DMS79 treated with DMSO at 0.1 percent for 48 hours (cell line): ENCODE data around the gene CNKSR2.
"Not testable (repeated sequence)": the region's sequence is repeated elsewhere in the genome, so short reads cannot be mapped to it uniquely, and the experiment has no call there.

Source experiments
- DNase-seq: peaks from one replicate; lab custom pipeline; 2025; lab: John Stamatoyannopoulos, UW

Gene CNKSR2

DNA sequence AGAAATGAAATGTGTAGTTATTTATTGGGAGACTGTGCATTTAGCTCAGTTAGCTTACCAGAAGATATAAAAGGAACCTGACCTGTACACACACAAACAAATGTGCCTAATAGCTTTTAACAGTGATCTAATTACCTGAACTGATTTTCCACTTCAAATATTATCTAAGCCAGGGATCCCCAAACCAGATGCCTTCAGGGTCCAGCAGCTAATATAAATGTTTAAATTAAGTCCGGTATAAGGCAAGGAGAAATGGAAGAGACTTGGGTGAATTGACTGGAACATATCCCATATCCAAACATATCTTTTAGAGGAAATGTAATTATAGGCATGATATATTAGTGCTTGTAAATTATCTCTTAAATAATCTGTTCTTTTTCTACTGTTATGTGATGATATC is 66.7 kb downstream of the CNKSR2 start:
- no peak for DNase-seq

DNA sequence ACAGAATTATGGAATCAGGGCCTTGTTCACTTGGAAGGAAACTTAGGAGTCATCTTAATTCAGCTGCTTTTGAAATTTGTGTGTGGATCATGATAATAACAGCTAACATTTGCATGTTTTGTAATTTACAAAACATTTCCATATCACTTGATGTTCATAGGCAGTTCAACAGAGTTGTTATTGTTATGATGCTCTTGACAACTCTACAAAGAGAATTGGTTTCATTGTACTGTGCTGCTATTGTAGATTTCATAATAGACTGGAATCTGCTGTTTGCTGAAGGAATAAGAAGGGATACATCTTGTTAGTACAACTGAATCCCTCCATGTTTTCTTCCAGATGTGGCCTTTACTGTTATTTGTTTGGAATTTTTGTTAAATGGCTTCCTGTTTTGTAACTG is 83.5 kb downstream of the CNKSR2 start:
- DNase-seq = no peak

DNA sequence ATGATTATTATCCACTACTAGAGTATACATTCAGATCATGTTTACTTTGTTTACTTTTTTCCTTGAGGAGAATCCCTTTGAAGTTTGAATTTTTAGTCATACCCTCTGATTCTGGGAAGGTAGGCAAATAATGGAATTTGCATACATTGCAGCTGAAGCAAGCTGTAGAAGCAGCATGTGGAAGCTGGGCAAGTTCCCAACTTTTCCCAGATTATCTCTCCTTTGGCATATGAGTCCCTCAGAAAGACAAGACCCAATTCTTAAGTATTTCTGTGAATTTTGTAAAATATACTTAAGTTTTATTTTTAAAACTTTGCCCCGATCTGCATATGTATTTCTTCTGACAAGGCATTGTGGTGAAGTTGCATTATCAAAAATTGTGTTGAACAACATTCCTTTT is 94.9 kb downstream of the CNKSR2 start:
- DNase-seq = no peak

DNA sequence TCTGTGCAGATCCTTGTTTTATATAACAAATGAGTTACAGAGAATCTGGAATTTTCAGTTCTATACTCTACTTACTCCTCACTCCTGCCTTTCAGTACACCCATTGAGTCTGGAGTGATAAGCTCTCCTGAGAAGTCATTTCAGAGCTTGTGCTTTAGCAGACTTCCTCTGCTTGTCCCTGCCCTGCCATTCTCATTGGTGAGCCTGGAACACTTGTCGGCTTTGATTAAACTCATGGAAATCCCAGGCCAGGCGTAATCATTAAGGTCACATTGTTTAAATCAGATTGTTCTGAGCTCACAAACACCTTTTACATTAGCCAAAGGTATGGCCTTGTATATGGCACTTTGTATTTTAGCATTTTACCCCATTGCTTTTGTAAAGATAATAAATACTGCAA is 102.7 kb downstream of the CNKSR2 start:
- DNase-seq = no peak

DNA sequence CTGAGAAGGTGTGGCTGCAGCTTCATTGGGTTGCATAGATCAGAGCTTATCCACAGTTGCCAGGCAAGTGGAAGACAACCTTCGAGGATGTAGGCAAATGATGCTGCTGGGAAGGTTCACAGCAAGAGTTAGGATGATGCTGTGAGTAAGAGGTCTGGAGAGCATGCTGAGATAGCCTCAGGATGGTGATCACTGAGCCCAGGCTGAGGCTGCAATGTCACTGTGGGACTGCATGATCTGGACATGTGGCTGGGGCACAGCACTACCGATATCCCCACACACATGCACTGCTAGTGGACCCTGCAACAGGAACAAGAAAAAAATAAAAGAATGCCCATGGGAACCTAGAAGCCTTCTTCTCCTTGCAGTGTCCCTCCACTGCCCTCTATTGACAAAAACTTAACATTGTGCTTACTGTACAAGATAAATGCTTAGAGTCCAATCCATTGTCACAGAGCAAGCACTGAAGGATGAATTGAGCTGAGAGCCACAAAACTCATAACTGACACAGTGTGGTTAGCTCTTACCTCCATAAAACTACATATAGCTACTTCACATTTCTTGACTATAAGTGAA is 105.6 kb downstream of the CNKSR2 start:
- DNase-seq = no peak

DNA sequence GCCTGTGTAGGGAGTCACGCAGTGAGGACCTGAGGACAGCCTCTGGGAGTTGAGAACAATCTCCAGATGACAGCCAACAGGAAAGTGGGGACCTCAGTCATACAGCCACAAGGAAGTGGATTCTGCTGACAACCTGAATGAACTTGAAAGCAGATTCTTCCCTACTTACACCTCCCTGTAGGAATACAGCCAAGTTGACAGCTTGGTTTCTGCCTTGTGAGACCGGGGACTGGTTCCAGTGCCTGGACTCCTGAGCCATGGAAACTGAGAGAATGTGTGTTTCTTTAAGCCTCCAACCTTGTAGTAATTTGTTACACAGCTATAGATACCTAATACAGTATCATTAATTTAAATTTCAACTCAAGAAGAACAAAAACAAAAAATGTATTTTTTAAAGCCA is 107.5 kb downstream of the CNKSR2 start:
- no peak for DNase-seq

DNA sequence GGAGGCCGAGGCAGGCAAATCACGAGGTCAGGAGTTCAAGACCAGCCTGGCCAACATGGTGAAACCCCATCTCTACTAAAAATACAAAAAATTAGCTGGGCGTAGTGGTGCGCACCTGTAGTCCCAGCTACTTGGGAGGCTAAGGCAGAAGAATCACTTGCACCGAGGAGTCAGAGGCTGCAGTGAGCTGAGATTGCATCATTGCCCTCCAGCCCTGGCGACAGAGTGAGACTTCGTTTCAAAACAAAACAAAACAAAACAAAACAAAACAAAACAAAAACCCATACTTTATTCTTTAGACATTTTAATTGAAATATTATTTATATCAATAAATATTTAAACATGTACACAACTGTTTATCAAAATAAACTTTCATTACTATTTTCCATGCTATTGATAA is 109.8 kb downstream of the CNKSR2 start:
- DNase-seq = not testable (repeated sequence)

DNA sequence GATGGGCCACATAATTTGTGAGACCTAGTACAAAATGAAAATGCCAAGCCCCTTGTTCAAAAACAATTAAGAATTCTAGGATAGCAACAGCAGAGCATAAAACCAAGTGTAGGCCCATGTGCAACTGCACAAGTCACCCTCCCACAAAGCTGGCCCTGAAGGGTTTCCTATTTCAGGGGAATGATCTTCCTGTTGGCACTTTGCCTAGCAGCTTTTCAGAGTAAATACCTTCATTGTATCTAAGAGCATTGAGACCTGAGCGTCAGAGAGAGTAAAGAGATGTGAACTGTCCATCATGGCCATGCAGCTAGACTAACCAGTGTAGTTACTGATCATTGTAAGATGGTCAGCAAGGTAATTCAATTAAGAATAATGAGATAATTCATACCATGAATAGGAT is 113.6 kb downstream of the CNKSR2 start:
- DNase-seq = peak; percentile 1

DNA sequence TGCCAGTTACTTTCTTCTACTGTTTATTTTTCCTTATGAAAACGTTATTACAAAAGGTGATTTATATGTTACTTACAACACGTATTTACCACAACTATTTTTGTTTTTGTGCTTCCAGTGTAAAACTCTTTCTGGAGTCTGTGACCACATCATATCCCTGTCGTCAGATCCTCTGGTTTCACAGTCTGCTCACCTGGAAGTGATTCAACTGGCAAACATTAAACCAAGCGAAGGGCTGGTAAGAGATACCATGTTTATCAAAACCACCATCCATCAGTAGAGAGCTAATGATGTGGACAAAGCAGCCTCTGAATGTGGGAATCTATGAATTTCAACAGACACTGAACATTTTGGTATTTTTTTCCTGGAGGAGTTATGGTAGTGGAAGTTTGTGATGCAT is 116.1 kb downstream of the CNKSR2 start:
- no peak for DNase-seq

DNA sequence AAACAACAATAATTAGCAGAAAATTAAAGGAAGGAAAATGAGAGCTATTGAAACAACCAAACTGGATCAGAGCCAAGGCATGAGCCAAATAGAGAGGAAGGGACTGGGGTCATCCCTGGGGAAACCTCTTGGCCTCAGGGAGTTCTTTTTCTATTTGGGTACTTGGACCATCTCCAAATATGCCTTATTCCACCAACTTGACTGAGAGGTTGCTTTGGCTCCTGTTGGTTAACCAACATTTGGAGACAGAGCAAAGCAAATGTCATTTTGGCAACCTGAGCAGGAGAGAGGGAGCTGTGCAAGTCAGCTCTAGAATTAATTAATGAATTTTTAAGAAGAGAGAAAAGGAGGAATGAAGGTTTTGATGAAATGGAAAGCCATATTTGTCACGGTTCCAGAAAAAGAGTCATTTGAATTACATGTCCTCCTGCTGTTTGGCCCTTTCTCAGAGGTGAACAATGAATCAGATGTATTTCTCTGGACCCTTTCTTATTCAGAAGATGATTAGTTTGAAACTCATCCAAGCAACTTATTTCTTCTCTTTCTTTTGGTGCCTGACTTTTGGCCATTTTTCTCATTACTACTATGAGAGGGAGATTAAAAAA is 119.1 kb downstream of the CNKSR2 start:
- peak; percentile 2 for DNase-seq

DNA sequence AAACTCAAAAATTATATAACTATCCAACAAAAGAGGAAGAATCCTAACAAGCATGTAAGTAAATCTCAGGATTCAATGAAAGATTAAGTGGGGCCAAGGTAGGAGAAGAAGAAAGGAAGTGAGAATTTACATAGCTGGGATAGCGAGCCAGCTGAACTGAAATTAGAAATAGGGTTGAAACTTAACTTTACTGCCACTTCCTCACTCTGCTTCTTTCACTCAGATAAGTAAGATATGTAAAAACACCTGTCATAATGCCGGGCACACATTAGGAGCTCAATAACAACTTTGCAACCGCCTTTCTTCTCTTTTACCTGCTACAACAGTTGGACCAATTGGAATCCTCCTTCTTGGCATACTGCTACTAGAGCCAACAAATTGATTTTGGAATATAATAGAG is 129.4 kb downstream of the CNKSR2 start:
- DNase-seq = no peak

DNA sequence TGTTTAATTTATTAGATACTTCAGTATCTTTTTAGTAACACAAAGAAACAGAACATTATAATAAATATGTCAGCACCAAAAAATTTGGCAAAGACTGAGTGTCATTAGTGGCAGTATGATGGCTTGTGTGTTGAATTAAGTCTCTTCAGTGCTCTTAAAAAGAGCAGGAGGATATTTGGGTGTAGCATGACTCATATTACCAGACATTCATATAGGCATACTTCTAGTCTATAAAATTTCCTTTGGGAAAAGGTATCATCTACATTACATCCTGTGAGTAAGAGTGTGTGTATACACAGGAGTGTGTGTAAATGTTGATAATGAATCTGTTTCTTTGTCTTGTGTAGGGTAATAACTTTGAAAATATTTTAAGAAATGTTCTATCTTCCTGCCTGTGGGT is 135.7 kb downstream of the CNKSR2 start:
- no peak for DNase-seq

DNA sequence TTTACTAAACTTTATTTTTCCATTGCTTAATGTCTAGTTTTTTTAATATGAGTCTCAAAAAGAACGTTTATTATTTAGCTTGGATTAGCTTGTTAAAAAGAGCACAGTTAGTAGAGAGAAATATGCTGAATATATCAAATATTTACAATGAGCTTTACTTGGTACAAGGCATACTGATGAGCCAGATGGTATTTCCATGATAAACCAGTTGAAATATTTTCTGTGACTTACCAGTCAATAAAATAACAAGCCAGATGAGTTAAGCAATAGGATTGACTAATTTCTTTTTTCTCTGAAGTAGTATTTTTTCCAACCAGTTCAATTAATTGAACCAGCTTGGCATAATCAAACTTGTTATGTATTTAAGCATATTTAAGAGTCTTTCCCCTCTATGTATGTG is 149.8 kb downstream of the CNKSR2 start:
- DNase-seq = no peak

DNA sequence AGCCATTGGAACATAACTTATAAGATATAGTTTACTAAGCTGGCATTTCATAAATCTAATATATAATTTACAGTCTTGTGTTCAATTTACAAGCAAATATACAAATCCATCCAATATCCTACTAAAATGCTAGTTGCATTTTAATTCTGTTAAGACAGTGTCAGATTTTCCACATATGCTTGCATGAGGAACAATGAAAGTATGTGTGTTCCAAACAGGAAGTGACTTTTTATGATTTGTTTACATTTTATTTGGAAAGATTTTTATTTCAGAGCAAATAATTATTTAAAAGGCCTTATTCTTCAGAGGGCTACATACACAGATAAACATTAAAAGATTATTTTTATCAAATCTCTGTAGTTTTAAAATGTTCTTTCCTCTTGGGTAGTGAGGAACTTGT is 153.9 kb downstream of the CNKSR2 start:
- DNase-seq = no peak

DNA sequence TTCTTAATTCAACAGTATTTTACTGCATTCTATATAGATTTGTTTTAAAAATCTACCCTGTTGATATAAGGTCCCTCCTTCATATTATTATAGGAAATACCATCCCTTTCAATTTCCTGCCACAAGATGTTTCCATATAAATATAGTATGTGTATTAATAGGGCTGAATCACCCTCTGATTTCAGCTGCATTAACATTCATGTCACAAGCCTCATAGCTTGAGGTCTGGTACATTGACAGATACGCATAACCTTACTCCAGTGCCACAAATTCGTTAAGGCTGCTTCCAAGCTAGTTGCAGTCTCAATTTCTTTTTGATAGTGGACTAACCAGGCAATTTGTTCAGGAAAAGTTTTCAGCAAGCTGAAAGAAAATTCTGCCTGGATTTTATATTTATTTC is 155.6 kb downstream of the CNKSR2 start:
- DNase-seq = no peak

DNA sequence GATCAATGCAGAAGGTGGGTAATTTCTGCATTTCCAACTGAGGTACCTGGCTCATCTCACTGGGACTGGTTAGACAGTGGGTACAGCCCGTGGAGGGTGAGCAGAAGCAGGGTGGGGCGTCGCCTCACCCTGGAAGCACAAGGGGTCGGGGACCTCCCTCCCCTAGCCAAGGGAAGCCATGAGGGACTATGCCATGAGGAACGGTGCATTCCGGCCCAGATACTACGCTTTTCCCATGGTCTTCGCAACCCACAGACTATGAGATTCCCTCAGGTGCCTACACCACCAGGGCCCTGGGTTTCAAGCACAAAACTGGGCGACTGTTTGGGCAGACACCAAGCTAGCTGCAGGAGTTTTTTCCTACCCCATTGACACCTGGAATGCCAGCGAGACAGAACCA is 170.4 kb downstream of the CNKSR2 start:
- not testable (repeated sequence) for DNase-seq

DNA sequence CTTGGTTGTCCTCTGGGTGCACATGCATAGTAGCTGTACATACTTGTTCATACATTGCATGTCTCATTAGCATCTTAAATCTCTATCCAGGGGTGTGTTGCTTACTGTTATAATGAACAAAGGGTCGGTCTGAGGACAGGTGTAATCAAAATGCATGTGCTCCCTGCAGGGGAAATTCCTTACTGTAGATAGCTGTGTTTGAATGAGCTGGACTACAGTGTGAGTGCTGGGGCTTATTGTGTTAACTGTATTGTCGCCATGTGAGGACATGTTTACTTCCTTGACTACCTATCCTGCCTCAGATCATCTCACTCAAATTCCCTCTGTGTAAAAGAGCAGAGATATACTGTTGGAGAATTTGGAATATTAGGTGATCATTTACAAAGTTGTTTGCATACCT is 185.2 kb downstream of the CNKSR2 start:
- DNase-seq = no peak

DNA sequence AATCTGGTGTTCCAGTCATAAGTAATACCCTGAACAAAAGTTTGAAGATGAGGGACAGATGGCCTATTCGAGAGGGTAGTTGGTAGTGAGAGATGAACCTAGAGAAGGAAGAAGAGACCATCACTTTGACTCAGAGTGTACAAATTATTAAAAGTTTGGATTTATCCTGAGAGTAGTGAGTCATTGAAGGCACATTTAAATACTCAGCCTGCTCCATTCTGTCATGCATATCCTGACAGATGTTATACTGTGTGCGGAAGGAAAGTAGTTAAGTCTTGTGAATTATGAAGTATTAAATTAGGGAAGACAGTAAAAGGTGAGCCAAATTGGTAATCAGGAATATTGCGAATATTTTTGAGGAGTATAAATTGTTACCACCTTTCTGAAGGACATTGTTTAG is 190.8 kb downstream of the CNKSR2 start:
- no peak for DNase-seq

DNA sequence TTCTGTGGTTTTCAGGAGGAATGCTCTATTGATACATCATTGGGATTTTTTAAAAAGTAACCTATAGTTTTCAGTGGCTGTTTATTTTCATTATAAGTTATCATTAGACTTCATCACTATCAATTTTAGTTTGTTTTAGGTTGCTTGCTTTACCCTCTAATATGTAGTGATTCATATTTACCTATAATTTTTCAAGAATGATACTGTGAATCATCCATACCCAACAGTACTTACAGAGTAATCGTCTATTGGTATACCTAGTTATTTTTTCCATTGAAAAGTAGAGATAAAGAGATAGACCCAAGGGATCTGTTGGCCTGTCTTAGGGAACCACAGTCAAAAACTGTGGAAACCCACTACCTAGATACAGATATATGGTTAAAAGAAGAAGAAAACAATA is 200.6 kb downstream of the CNKSR2 start:
- DNase-seq = no peak

DNA sequence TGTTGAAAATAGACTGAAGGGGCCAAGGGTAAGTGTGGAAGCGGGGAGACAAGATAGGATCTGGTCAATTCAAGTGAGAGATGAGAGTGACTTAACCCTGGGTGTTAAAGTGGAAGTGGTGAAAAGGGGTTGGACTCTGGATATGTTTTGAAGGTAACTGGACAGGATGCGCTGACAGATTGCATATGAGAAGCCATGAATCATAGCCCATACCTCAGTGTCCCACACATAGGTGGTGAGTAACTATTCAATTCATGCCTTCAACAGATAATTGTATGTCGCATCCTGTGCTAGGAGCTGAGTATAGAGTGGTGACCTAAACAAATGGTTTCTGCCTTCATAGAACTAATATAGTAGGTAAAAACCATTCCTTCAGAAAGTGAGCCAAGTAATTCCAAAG is 207.3 kb downstream of the CNKSR2 start:
- DNase-seq = no peak

DNA sequence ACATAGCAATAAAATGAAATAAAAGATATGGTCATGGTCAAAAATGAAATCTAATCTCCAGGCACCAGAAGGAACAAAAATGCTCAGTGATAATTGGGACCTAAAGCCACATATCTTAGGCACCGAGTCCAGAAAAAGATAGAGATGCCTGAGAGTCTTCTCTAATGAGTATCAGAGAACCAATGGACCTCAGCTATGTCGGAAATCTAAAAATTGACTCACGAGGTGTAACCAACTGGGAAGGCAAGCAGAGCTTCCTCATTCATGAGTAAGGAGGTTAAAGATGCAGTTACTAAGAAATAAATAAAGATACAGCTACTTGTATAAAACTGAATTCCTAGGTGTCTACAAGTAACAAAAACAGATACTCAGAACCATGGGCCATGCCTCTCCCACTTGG is 211.8 kb downstream of the CNKSR2 start:
- no peak for DNase-seq

DNA sequence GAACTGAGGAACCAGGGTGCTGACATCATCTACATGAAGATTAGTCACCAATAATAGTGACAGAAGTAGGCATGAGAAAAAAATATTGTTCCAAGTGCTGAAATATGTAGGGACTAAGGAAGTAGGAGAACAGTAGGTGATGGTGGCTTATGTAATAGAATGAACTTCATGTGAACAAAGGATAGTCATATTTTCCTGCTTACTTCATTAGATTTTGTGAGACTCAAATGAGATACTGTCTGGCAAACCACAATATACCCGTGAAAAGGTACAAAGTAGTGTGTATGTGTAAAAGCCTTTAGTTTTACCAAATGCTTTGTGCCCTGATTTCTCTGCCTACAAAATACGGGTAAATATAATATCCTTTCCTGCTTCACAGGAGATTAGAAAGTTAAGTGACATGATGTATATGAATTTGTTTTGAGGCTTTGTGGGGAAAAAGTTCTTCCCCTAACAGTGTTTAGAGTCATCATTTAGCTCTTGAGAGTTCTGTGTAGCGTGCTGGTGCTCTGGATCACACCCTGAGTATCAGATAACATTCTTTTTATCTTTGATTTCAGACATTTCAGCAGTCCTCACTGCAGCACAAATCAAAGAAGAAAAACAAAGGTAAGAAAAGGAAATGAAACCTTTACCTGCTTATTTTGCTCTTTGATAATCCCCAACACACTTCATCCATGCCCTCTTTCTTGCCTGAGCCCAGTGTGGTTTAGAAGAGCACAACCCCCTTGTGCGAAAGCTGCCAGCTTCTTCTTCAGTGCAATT is 216.0 kb downstream of the CNKSR2 start:
- no peak for DNase-seq

DNA sequence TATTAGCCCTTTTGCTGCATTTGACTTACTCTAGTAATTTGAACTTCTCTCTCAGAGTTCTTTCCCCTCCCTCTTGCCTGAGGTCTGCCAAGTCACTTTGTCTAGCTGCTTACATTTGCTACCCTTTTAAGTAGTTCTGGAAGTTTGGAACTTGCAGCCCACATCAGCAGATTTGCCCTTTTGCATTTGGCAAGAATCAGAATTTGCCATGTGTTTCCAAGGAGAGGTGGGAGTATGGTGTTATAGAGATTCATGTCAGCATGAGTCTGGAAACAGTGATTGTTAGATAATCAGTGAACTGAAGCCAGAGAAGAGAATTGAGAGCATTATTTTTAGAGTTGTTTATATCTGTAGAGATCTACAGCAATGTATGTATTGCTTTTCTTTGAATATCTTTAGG is 231.8 kb downstream of the CNKSR2 start:
- DNase-seq = no peak

DNA sequence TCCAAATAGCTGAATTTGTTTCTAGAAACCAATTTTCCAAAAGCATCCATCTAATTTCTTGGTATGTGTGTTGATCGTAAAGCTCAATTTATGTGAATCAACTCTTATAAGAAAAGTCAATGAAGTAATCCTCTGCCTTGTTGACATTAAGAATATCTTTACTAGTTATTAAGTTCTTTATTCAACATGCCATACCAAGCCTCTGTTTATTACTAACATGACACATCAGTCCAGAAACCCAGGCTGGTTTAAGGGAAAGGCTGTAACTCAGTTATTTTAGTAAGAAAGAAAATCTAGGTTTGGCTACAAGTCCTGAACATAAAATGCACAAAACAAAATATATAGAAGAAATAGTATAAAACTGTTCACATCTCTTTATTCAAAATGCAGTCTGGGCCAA is 235.9 kb downstream of the CNKSR2 start:
- DNase-seq = no peak
